ENCODE data around the gene GRB14. TPM values are rescaled to one million over a fixed set of nuclear protein-coding genes. Genes with fewer than 3 reads are reported as not detected.

Gene GRB14
- total and polyA plus RNA-seq, 2 of the 13 experiments (the other 11 are each of a cell fraction or from before 2014, with no cell fraction given) = 4.6 to 5.8 TPM

GRCh38 chr2:164667566-164667965 is 46.3 kb upstream of the GRB14 start (continued):
- no peak for TF ChIP-seq ZFP91 (CRISPR knock-in tag; IDR thresholded peaks at IDR 0.05; ENCODE audit: borderline replicate concordance)
- no peak for TF ChIP-seq HHEX (CRISPR knock-in tag; IDR thresholded peaks at IDR 0.05)
- TF ChIP-seq ATF2 (CRISPR knock-in tag; IDR thresholded peaks at IDR 0.05) = no peak
- no peak for TF ChIP-seq HNF1B (CRISPR knock-in tag; IDR thresholded peaks at IDR 0.05)
- no peak for TF ChIP-seq CCDC6 (CRISPR knock-in tag; IDR thresholded peaks at IDR 0.05)

GRCh38 chr2:164664070-164664469 is 42.8 kb upstream of the GRB14 start:
- Histone ChIP-seq H3K9me3 (ENCODE audit: low read length) (no peaks in the 10 kb centered on the region), H3K36me3 (replicated peaks in 1 of 2; ENCODE audit: control insufficient read depth in 1 of 2, insufficient read depth in 2 of 2, low read length in 2 of 2) (no peaks in the 10 kb centered on the region), H3K9ac (ENCODE audit: insufficient read depth, low read depth, low read length) (no peak overlapping the region), H3K27me3 (ENCODE audit: control insufficient read depth in 1 of 2, insufficient read depth in 2 of 2, low read length in 2 of 2) (no peaks in the 10 kb centered on the region), H3K4me3 (replicated peaks in 1 of 3; ENCODE audit: insufficient read depth in 1 of 3, low read depth in 2 of 3, low read length in 3 of 3) (no peak overlapping the region), H3K4me2 (ENCODE audit: low read depth, low read length) (no peak overlapping the region), H3K4me1 (ENCODE audit: insufficient read depth, low read length) (no peaks in the 10 kb centered on the region), H3K27ac (ENCODE audit: extremely low read length, insufficient read depth, low read length) (no peak overlapping the region), H2AFZ (ENCODE audit: low read length) (no peak overlapping the region), H4K20me1 (ENCODE audit: insufficient read depth, low read length) (no peaks in the 10 kb centered on the region), H3K79me2 (ENCODE audit: insufficient read depth, low read length) (no peaks in the 10 kb centered on the region)
- ChIA-PET POLR2A (no interaction called here), CTCF (ENCODE audit: low intra/inter-chr PET ratio, low total read pairs) (no interaction called here)
- no peak for ATAC-seq
- FAIRE-seq = no peak
- intact Hi-C loops (cut with micrococcal nuclease; ENCODE audit: unreplicated experiment) = no loop called here
- no TSS peak for BruUV-seq (replicated peaks)
- no peak for DNase-seq (ENCODE audit: low spot score)
- in situ Hi-C loops (cut with HindIII; ENCODE audit: extremely low pct_ligation_motif_present, low pct_unique_long_range_greater_than_20kb) = no loop called here
- no peak for TF ChIP-seq ZBTB14 (CRISPR knock-in tag; IDR thresholded peaks at IDR 0.05)
- no peak for TF ChIP-seq CERS6 (CRISPR knock-in tag; IDR thresholded peaks at IDR 0.05)
- TF ChIP-seq SP5 (CRISPR knock-in tag; IDR thresholded peaks at IDR 0.05; ENCODE audit: borderline replicate concordance, low read depth) = no peak
- TF ChIP-seq ATF5 (CRISPR knock-in tag; IDR thresholded peaks at IDR 0.05; ENCODE audit: low read depth) = no peak
- TF ChIP-seq FOXC1 (CRISPR knock-in tag; IDR thresholded peaks at IDR 0.05; ENCODE audit: borderline replicate concordance) = no peak
- no peak for TF ChIP-seq ATF6 (CRISPR knock-in tag; conservative IDR thresholded peaks at IDR 0.05)
- TF ChIP-seq ZBTB20 (CRISPR knock-in tag; IDR thresholded peaks at IDR 0.05; ENCODE audit: borderline replicate concordance, low read depth) = no peak
- no peak for TF ChIP-seq FOXO1 (CRISPR knock-in tag; IDR thresholded peaks at IDR 0.05)
- no peak for TF ChIP-seq SSRP1 (CRISPR knock-in tag; IDR thresholded peaks at IDR 0.05)
